HG02642 (cell line): ENCODE data around the gene IFT20.
"Not testable (repeated sequence)": the region's sequence is repeated elsewhere in the genome, so short reads cannot be mapped to it uniquely, and the experiment has no call there.

Source experiments
- ATAC-seq: cut with Tn5 transposase; IDR thresholded peaks from one replicate; pipeline ENCODE4 v1.9.1; 2021; ENCODE audit warnings: mild to moderate bottlenecking; ENCODE audit not compliant: unreplicated experiment, poor library complexity

IFT20 gene

DNA sequence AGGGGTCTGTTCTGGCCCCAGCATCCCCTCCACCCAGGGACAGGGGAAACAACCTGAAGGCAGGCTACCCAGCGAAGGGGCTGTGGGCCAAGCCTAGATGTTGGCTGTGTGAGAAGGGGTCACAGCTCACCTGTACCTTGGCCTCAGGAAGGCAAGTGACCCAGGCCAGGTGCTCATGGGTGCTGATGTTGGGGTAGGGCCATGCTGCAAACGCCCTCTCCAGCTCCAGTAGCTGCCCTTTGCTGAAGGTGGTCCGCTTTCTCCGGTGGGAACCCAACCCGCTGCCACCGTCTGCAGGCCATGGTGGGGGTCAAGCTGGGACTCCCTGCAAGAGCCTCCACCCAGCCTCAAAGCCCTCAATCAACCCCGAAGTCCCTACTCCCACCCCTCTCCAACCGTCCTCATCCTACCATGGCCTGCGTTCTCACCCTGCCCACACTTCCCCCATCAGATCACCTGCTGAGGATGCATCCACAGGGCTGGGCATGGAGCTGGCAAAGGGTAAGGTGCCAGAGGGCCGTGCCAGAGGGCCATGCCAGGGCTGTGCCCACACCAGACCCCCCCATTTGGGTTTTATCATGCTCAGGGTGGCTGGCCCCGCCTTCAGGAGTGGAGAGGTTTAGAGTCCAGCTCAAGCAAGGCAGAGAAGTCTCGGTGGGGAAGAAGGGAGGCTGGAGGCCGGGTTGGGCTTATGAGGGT lies 29.5 kb upstream of the IFT20 start, which contains the start of gene SEBOX:
SEBOX (minus strand) TSS at position 535 of the 699 bp plus-strand sequence; CDS start at position 487, 48 bp downstream.
- no peak for ATAC-seq

DNA sequence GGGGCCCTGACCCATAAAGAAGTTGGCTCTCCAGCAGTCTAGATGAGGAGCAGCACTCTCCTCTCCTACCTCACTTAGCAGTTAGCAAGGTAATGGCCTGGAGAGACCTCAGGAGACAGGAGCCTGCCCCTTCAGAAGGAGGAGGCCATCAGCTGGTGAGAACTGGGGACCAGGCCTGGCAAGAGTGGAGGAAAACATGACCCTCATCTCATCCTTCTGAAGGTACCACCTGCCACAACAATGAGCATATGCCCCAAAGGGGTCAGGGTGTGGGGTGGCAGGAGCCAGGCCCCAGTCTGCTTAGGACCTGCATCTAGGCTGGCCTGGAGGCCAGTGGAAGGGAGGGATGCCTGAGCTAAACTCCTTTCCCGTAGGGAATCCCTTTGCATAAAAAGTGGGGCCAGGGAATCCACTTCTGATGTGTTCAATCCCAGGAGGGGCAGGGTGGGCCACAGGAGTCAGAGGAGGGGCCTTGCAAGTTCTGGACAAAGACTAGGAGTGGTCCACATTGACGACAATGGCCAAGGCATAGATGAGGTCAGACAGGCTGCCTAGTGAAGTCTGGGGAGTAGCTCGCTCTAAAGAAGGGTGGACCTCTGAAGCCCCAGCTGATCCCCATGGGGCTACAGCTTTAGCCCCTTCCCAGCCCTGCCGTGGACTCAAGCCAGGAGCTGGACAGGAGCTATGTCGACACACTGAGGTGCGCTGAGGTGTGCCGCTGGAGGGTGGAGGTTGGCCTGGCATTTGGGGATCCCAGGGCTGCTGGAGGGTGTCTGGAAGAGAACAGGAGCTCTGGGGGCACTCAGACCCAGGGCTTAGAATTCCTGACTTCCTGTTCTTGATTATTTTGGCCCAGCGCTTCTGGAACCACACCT lies 28.7 kb upstream of the IFT20 start:
- no peak for ATAC-seq

- ATAC-seq: no peak
Observed at GRCh38 chr17:28363186-28363585, 27.9 kb upstream of the IFT20 start.

DNA sequence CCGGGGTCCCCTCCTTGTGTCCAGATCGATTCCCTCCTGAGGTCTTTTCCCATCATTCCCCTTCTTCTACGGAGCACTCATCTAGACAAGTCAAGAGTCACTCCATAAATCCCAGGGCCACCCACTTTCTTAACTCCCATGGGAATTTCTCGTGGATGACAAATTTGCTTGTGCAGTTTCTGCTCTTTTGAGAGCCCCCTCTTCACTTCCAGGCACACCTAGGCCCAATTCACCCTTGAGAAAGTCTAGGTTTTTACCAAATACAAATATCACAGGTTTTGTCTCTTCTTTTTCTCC lies 22.6 kb upstream of the IFT20 start:
- no peak for ATAC-seq

- ATAC-seq: peak; percentile 97
Observed at GRCh38 chr17:28357061-28357900, 22.0 kb upstream of the IFT20 start, which contains the start of gene POLDIP2. Gene POLDIP2 (minus strand): TSS chr17:28357527. CDS start chr17:28357448, 79 bp downstream.

DNA sequence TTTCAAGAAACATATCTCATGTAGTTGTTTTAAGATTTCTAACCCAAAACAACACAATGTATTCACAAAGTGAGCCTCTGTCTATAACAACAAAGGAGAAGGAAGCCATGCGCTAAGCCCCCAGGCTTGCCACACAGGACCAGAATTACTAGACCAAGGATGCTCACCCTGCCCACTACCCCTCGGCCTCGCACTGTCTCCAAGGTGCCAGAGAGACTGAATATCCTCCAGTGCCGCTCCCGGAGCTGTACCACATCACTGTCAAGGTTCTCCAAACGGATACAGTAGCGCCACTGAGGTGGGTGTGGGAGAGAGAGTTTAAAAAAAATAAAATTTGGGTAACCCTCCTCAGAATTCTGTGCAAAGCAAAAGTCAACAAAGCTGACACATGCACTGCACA lies 15.0 kb upstream of the IFT20 start:
- ATAC-seq: no peak

GRCh38 chr17:28348979-28349378 lies 13.7 kb upstream of the IFT20 start:
- no peak for ATAC-seq

GRCh38 chr17:28347261-28347891 lies 12.1 kb upstream of the IFT20 start:
- no peak for ATAC-seq

- no peak for ATAC-seq
Observed at GRCh38 chr17:28346746-28347246, 11.5 kb upstream of the IFT20 start.

GRCh38 chr17:28346199-28346580 lies 10.9 kb upstream of the IFT20 start:
- ATAC-seq: no peak

DNA sequence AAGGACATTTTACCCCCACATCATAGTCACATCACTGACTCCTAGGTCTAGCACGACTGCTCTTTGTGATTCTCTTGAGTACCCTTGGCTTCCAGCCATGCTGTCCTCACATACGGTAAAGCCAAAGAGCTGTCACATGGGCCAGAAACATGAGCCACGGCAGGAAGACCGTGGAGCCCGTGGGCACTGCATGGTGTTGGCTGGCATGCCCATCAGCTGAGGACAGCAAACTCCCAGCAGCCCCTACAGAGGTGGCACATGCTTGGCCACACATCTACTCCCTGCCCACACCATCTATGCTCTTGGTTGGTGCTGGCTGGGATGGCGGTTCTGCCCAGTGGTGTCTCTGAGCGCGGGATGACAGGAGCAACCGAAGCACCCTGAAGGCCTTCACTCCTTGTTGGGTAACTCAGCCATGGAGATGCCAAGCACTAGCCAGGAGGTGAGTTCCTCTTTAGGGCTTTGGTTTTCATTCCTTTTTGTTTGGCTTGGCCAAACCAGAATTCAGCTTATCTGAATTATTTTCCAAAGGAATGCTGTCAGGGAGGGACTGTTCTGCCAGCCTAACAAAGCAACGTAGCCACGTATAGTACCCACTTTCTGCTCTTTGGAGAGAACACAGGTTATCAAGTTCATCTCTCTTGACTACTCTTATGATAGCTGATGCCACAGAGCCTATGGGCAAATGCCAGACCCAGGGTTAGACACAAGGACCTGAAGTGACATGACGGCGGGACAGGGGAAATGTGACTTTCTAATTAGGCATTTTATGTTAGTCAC lies 10.3 kb upstream of the IFT20 start:
- no peak for ATAC-seq

- no peak for ATAC-seq
Observed at GRCh38 chr17:28344435-28344901, 9.2 kb upstream of the IFT20 start.

GRCh38 chr17:28344011-28344410 lies 8.7 kb upstream of the IFT20 start:
- ATAC-seq: no peak

DNA sequence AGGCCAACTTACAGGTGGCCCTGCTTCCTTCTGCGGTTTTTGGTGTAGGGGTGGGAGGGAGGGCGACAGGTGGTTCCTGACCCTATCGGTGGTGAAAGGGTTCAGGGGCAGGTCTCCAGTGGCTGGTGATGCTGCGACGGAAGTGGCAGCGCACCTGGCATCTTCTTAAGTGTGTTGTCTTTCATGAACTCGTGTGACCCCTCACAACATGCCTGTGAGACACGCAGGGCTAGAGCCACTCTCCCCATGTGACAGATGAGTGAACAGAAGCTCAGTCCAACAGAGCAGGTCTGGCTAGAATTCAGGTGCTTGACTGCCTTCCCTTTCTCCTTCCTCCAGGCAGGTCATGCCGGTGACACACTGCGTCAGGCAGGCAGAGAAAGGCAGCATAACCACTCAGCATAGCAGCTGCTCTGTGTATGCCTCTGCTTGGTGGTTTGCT lies 8.2 kb upstream of the IFT20 start:
- no peak for ATAC-seq

- ATAC-seq: no peak
Observed at GRCh38 chr17:28342313-28342712, 7.0 kb upstream of the IFT20 start.

DNA sequence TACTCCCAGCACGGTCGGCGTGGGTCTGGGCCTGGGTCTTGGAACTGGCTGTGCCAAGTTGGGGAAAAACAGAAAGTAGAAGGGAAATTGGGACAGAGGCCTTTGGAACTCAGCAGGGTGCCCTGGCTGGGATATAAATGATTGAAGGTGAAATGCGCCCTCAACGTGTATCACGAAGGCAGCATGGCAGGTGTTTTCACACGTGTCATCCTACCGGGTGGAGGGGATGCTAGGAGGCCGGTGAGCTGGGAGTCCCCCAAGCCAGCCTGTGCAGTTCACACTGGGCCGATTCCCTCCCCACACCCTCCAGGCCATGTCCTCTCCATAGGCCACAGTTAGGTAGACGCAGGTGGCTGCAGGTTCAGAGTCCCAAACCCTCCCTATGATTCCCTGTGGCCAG lies 6.2 kb upstream of the IFT20 start:
- ATAC-seq: no peak

- no peak for ATAC-seq
Observed at GRCh38 chr17:28340374-28340773, 5.1 kb upstream of the IFT20 start.

GRCh38 chr17:28339431-28339830 lies 4.2 kb upstream of the IFT20 start:
- no peak for ATAC-seq

- ATAC-seq: not testable (repeated sequence)
Observed at GRCh38 chr17:28338769-28339212, 3.5 kb upstream of the IFT20 start.
